Measurements from ENCODE around the gene MAP3K8. TPM values are rescaled to one million over a fixed set of nuclear protein-coding genes. Genes with fewer than 3 reads are reported as not detected.

The MAP3K8 gene
- total RNA-seq, 1 donor from 2014 or later = 5.1 TPM

DNA sequence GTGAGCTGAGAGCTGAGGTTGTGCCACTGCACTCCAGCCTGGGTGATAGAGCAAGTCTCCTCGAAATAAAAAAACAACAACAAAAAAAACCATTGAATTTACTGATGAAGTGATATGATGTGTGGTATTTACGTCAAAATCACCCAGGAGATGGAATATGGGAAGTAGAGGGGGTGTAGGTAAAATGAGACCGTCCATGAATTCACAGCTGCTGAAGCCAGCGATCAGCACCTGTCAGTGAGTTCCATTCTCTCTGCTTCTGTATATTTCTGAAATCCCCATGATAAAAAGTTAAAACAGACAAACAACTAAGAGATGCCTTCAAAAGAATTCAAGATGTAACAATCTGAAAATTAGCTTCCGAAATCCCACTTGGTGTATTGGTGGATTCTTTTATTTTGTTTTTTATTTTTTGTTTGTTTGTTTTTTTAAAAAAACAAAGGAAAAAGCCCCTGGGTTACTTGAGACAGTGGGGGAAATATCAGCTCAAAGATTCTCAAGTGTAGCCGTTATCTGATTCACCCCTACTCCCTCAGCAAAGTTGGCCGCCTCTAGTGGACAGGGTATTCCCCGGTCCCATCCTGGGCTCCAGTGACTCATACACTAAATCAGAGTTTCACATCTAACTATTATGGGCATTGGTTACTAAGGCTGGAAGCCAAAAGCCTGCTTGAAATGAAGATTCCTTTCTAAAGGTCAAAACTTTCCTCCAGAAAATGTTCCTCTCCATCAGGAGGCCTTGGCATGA, 76.4 kb downstream of the MAP3K8 start:
- no peak for TF ChIP-seq EZH2 (IDR thresholded peaks at IDR 0.05; ENCODE audit: insufficient read depth, low read length)
- TF ChIP-seq, protein P1, sequence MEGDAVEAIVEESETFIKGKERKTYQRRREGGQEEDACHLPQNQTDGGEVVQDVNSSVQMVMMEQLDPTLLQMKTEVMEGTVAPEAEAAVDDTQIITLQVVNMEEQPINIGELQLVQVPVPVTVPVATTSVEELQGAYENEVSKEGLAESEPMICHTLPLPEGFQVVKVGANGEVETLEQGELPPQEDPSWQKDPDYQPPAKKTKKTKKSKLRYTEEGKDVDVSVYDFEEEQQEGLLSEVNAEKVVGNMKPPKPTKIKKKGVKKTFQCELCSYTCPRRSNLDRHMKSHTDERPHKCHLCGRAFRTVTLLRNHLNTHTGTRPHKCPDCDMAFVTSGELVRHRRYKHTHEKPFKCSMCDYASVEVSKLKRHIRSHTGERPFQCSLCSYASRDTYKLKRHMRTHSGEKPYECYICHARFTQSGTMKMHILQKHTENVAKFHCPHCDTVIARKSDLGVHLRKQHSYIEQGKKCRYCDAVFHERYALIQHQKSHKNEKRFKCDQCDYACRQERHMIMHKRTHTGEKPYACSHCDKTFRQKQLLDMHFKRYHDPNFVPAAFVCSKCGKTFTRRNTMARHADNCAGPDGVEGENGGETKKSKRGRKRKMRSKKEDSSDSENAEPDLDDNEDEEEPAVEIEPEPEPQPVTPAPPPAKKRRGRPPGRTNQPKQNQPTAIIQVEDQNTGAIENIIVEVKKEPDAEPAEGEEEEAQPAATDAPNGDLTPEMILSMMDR (IDR thresholded peaks at IDR 0.05; ENCODE audit: insufficient read depth, low read depth, low read length) = peak; percentile 22
- DNase-seq (ENCODE audit: low read depth) = peak; percentile 73
- H2AFZ ChIP-seq (ENCODE audit: low read depth, low read length) = no peak overlapping the region
- Mint-ChIP-seq H3K27me3 (ENCODE audit: low read depth, unreplicated experiment) (peaks cover 2% of the 10 kb centered on the region), H3K9me3 (ENCODE audit: unreplicated experiment) (no peaks in the 10 kb centered on the region), H3K27ac (ENCODE audit: unreplicated experiment) (no peak overlapping the region), H3K4me3 (ENCODE audit: unreplicated experiment) (no peak overlapping the region), H3K36me3 (ENCODE audit: low read depth, unreplicated experiment) (no peaks in the 10 kb centered on the region), H3K4me1 (ENCODE audit: low read depth, unreplicated experiment) (peaks cover 9% of the 10 kb centered on the region)
- H3K27me3 ChIP-seq (ENCODE audit: insufficient read depth, low read length) = peaks cover 3% of the 10 kb centered on the region
- no peak overlapping the region for H3K27ac ChIP-seq (ENCODE audit: low read depth, low read length)
- FAIRE-seq = no peak
- H3K9ac ChIP-seq (ENCODE audit: low read length) = no peak overlapping the region
- no peaks in the 10 kb centered on the region for H3K79me2 ChIP-seq (ENCODE audit: insufficient read depth, low read length)
- H3K9me3 ChIP-seq (ENCODE audit: insufficient read depth, low read depth, low read length) = no peaks in the 10 kb centered on the region
- H3K36me3 ChIP-seq (ENCODE audit: insufficient read depth, low read length) = no peaks in the 10 kb centered on the region
- H4K20me1 ChIP-seq (ENCODE audit: insufficient read depth, low read length) = no peaks in the 10 kb centered on the region
- H3K4me3 ChIP-seq (ENCODE audit: insufficient read depth, low read depth, low read length) = no peak overlapping the region
- H3K4me2 ChIP-seq (ENCODE audit: low read length) = peak overlapping the region; percentile 10
- H3K4me1 ChIP-seq (ENCODE audit: insufficient read depth, low read length) = no peaks in the 10 kb centered on the region

DNA sequence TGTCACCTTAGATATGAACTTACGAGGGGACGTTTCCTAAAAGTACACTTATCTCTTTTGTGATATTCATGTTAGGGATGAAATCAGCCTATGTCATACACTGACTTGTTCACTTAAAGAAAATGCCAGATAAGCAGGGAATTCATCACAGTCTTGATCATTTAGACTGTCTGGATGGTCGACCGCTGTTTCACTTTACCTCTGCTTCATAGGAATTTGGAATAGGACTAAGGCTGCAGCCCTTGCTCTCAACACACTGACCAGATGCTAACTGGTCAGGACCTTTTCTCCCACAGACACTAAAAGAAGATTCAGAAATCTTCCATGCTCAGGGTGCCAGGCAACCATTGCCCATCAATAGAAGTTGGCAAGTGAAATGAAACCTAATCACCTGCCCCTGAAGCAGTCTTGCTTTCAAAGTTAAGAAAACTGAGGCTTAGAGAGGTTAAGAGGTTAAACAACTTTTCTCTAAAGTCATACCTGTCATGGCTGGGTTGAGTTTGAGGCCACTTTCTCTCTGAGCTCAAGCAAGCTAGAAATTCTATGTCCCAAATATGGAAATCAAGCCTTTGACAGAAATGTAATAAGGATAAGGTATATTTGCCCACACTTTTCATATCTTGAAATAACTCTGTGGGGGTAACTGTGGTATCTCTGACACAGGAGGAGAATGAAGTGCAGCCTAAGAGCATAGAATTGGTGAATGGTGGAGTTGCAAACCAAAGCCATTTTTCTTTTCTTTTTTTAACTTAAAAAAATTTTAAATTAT, 77.1 kb downstream of the MAP3K8 start:
- Histone ChIP-seq H3K9ac (ENCODE audit: low read length) (no peak overlapping the region), H3K27ac (ENCODE audit: low read depth, low read length) (no peak overlapping the region), H3K79me2 (ENCODE audit: insufficient read depth, low read length) (no peaks in the 10 kb centered on the region), H3K9me3 (ENCODE audit: insufficient read depth, low read depth, low read length) (no peaks in the 10 kb centered on the region), H3K4me1 (ENCODE audit: insufficient read depth, low read length) (no peaks in the 10 kb centered on the region), H4K20me1 (ENCODE audit: insufficient read depth, low read length) (no peaks in the 10 kb centered on the region), H3K4me2 (ENCODE audit: low read length) (peak overlapping the region; percentile 10), H3K36me3 (ENCODE audit: insufficient read depth, low read length) (no peaks in the 10 kb centered on the region), H3K27me3 (ENCODE audit: insufficient read depth, low read length) (no peaks in the 10 kb centered on the region), H2AFZ (ENCODE audit: low read depth, low read length) (no peak overlapping the region), H3K4me3 (ENCODE audit: insufficient read depth, low read depth, low read length) (no peak overlapping the region)
- H3K27me3 Mint-ChIP-seq (ENCODE audit: low read depth, unreplicated experiment) = no peaks in the 10 kb centered on the region
- peak; percentile 63 for DNase-seq (ENCODE audit: low read depth)
- no peaks in the 10 kb centered on the region for H3K9me3 Mint-ChIP-seq (ENCODE audit: unreplicated experiment)
- no peak for TF ChIP-seq EZH2 (IDR thresholded peaks at IDR 0.05; ENCODE audit: insufficient read depth, low read length)
- FAIRE-seq = no peak
- H3K27ac Mint-ChIP-seq (ENCODE audit: unreplicated experiment) = no peak overlapping the region
- no peak overlapping the region for H3K4me3 Mint-ChIP-seq (ENCODE audit: unreplicated experiment)
- H3K36me3 Mint-ChIP-seq (ENCODE audit: low read depth, unreplicated experiment) = no peaks in the 10 kb centered on the region
- H3K4me1 Mint-ChIP-seq (ENCODE audit: low read depth, unreplicated experiment) = peaks cover 9% of the 10 kb centered on the region

Other genes with a start within 250 kb of the MAP3K8 start
- 24.9 and 26.5 TPM in 2 replicates for gene MTPAP, start 84.9 kb upstream of the MAP3K8 start, total RNA-seq
- gene LYZL2, start 195.6 kb downstream of the MAP3K8 start, total RNA-seq = not detected in 2 replicates